H9 (cell line): ENCODE data around the gene WAC. TPM values are rescaled to one million over a fixed set of nuclear protein-coding genes. Genes with fewer than 3 reads are reported as not detected.

ENCODE experiments used
- DNase-seq: peaks from one replicate; pipeline ENCODE4 v3.0.0-alpha.2; 2017
- H2AFZ ChIP-seq: one replicate; pipeline ENCODE4 v1.6.1; 2013; ENCODE audit warnings: mild to moderate bottlenecking, low read length, control low read depth, moderate library complexity
- H2AK5ac ChIP-seq: 2 replicates; pipeline ENCODE4 v1.6.1; 2013; ENCODE audit warnings: low read length, control low read depth, mixed read lengths; ENCODE audit not compliant: insufficient read length
- H2BK120ac ChIP-seq: one replicate; pipeline ENCODE4 v1.6.1; 2013; ENCODE audit warnings: low read depth, mild to moderate bottlenecking, low read length, control low read depth, inconsistent platforms; ENCODE audit not compliant: poor library complexity, severe bottlenecking
- H2BK12ac ChIP-seq: 2 replicates; pipeline ENCODE4 v1.6.1; 2013; ENCODE audit warnings: low read length, control low read depth, mixed read lengths, low read depth; ENCODE audit not compliant: insufficient read length
- H2BK15ac ChIP-seq: 2 replicates; pipeline ENCODE4 v1.6.1; 2013; ENCODE audit warnings: low read depth, low read length, control low read depth
- H2BK20ac ChIP-seq: one replicate; pipeline ENCODE4 v1.6.1; 2013; ENCODE audit warnings: low read depth, mild to moderate bottlenecking, low read length, control low read depth, inconsistent platforms; ENCODE audit not compliant: poor library complexity, severe bottlenecking
- H2BK5ac ChIP-seq: 2 replicates; pipeline ENCODE4 v1.6.1; 2013; ENCODE audit warnings: low read length, control low read depth, mixed read lengths; ENCODE audit not compliant: insufficient read length
- H3K14ac ChIP-seq: 2 replicates; pipeline ENCODE4 v1.6.1; 2013; ENCODE audit warnings: low read length, control low read depth; ENCODE audit not compliant: insufficient read depth
- H3K18ac ChIP-seq: 2 replicates; pipeline ENCODE4 v1.6.1; 2013; ENCODE audit warnings: low read depth, mild to moderate bottlenecking, mixed read lengths, low read length, control low read depth; ENCODE audit not compliant: insufficient read length
- H3K23ac ChIP-seq: 2 replicates; pipeline ENCODE4 v1.6.1; 2013; ENCODE audit warnings: low read length, control low read depth, mixed read lengths, low read depth; ENCODE audit not compliant: insufficient read length
- H3K23me2 ChIP-seq: 2 replicates; pipeline ENCODE4 v1.6.1; 2013; ENCODE audit warnings: low read depth, mild to moderate bottlenecking, mixed read lengths, low read length, control low read depth; ENCODE audit not compliant: insufficient read length, poor library complexity, severe bottlenecking
- H3K27ac ChIP-seq: 2 replicates; pipeline ENCODE4 v1.5.1; 2013; ENCODE audit warnings: low read length, control low read depth, mixed read lengths, low read depth; ENCODE audit not compliant: insufficient read length
- H3K27me3 ChIP-seq: 2 replicates; pipeline ENCODE4 v1.6.1; 2013; ENCODE audit warnings: low read length, control low read depth, inconsistent platforms; ENCODE audit not compliant: insufficient read depth
- H3K4ac ChIP-seq: 2 replicates; pipeline ENCODE4 v1.6.1; 2013; ENCODE audit warnings: low read depth, mild to moderate bottlenecking, control low read depth, inconsistent platforms, low read length, moderate library complexity
- H3K4me1 ChIP-seq: 2 replicates; pipeline ENCODE4 v1.6.1; 2013; ENCODE audit warnings: low read length, control low read depth, inconsistent platforms; ENCODE audit not compliant: insufficient read depth
- H3K4me2 ChIP-seq: 2 replicates; pipeline ENCODE4 v1.6.1; 2013; ENCODE audit warnings: low read length, control low read depth, mixed read lengths; ENCODE audit not compliant: insufficient read length, insufficient read depth
- H3K56ac ChIP-seq: 2 replicates; pipeline ENCODE4 v1.6.1; 2013; ENCODE audit warnings: low read depth, mild to moderate bottlenecking, mixed read lengths, low read length, control low read depth; ENCODE audit not compliant: insufficient read length
- H3K79me1 ChIP-seq: 2 replicates; pipeline ENCODE4 v1.6.1; 2013; ENCODE audit warnings: low read depth, mild to moderate bottlenecking, moderate library complexity, low read length, control low read depth, inconsistent platforms; ENCODE audit not compliant: insufficient read depth, poor library complexity, severe bottlenecking
- H3K79me2 ChIP-seq: 2 replicates; pipeline ENCODE4 v1.6.1; 2013; ENCODE audit warnings: low read length, control low read depth, inconsistent platforms; ENCODE audit not compliant: insufficient read depth
- H3K9ac ChIP-seq: 2 replicates; pipeline ENCODE4 v1.6.1; 2013; ENCODE audit warnings: low read length, control low read depth, mixed read lengths; ENCODE audit not compliant: insufficient read length; ENCODE audit errors: extremely low read depth
- H3K9me3 ChIP-seq: one replicate; pipeline ENCODE4 v1.6.1; 2013; ENCODE audit warnings: low read depth, low read length, inconsistent platforms; ENCODE audit not compliant: control insufficient read depth
- H3T11ph ChIP-seq: one replicate; pipeline ENCODE4 v1.6.1; 2013; ENCODE audit warnings: mild to moderate bottlenecking, low read length, control low read depth, inconsistent platforms
- H4K20me1 ChIP-seq: one replicate; pipeline ENCODE4 v1.6.1; 2013; ENCODE audit not compliant: control insufficient read depth, insufficient read length, insufficient read depth
- H4K5ac ChIP-seq: 2 replicates; pipeline ENCODE4 v1.6.1; 2013; ENCODE audit warnings: low read depth, mild to moderate bottlenecking, mixed read lengths, low read length, control low read depth; ENCODE audit not compliant: insufficient read length
- H4K8ac ChIP-seq: replicated peaks from 2 replicates; pipeline ENCODE4 v1.6.1; 2013; ENCODE audit warnings: low read length, control low read depth, mixed read lengths, low read depth; ENCODE audit not compliant: insufficient read length
- H4K91ac ChIP-seq: 2 replicates; pipeline ENCODE4 v1.6.1; 2013; ENCODE audit warnings: low read depth, mild to moderate bottlenecking, moderate library complexity, mixed read lengths, low read length, control low read depth; ENCODE audit not compliant: insufficient read length
- H3K27ac Mint-ChIP-seq, 3 experiments: 2 replicates in 2 of 3; 3 replicates in 1 of 3; pipeline ENCODE4 v1.8.0; 2020 to 2021; ENCODE audit warnings: mixed read lengths in 3 of 3, mild to moderate bottlenecking in 1 of 3, moderate library complexity in 1 of 3
- H3K27me3 Mint-ChIP-seq: 2 replicates; pipeline ENCODE4 v1.8.0; 2021; ENCODE audit warnings: low read depth, mild to moderate bottlenecking, moderate library complexity, mixed read lengths
- H3K36me3 Mint-ChIP-seq, 3 experiments: 2 replicates in 2 of 3; 3 replicates in 1 of 3; pipeline ENCODE4 v1.8.0; 2020 to 2021; ENCODE audit warnings: low read depth in 3 of 3, mixed read lengths in 3 of 3; ENCODE audit not compliant: insufficient read depth in 1 of 3
- H3K4me1 Mint-ChIP-seq, 2 experiments: 2 replicates each; pipeline ENCODE4 v1.8.0; 2020; ENCODE audit warnings: mixed read lengths in 2 of 2
- H3K4me3 Mint-ChIP-seq, 2 experiments: 2 replicates in 1 of 2; 3 replicates in 1 of 2; pipeline ENCODE4 v1.8.0; 2020 to 2021; ENCODE audit warnings: mild to moderate bottlenecking in 2 of 2, mixed read lengths in 2 of 2, moderate library complexity in 1 of 2
- H3K9me3 Mint-ChIP-seq, 2 experiments: 2 replicates in 1 of 2; 3 replicates in 1 of 2; pipeline ENCODE4 v1.8.0; 2020; ENCODE audit warnings: mild to moderate bottlenecking in 2 of 2, mixed read lengths in 2 of 2, moderate library complexity in 1 of 2
- CTCF ChIP-seq: fragments of 200-600 bp; sonication (generic); conservative IDR thresholded peaks from 3 replicates; pipeline ENCODE4 v1.8.0; 2021; ENCODE audit warnings: antibody characterized with exemption, mild to moderate bottlenecking
- WGBS: extraction: QIAGEN DNeasy Blood & Tissue Kit; methylation state at CpG from one replicate; pipeline ENCODE4 v1.1.7; 2013; ENCODE audit warnings: missing lambda C conversion rate, low lambda C conversion rate, mixed read lengths; ENCODE audit not compliant: insufficient read length; ENCODE audit errors: extremely low coverage; 5-methylcytosine and 5-hydroxymethylcytosine counted together
- total RNA-seq: library from RNA; stranded (reverse); gene quantifications from 2 replicates; pipeline ENCODE4 v1.2.1, GENCODE V29; 2021

Gene WAC
- total RNA-seq, 1 experiment from 2014 or later, result 130 TPM

- no peaks in the 10 kb centered on the region for H3K79me1 ChIP-seq
- H3K9me3 Mint-ChIP-seq, result no peaks in the 10 kb centered on the region
- H2BK15ac ChIP-seq, result no peak overlapping the region
- H2BK5ac ChIP-seq, result no peak overlapping the region
- H3K27ac ChIP-seq, result no peak overlapping the region
- H3K23me2 ChIP-seq, result no peaks in the 10 kb centered on the region
- H3K4me2 ChIP-seq, result no peak overlapping the region
- no peak overlapping the region for H3T11ph ChIP-seq
- H3K4me3 Mint-ChIP-seq, result no peak overlapping the region; a peak in 1 of 5 replicates
- H3K9me3 ChIP-seq, result no peaks in the 10 kb centered on the region
- no peak for TF ChIP-seq CTCF
- H2BK20ac ChIP-seq, result no peak overlapping the region
- H2BK12ac ChIP-seq, result no peak overlapping the region
- H4K8ac ChIP-seq, result no peak overlapping the region
- no peak overlapping the region for H2AK5ac ChIP-seq
- no peak overlapping the region for H2BK120ac ChIP-seq
- no peak for DNase-seq
- no peak overlapping the region for H2AFZ ChIP-seq
- H3K4ac ChIP-seq, result no peak overlapping the region
- no peak overlapping the region for H3K9ac ChIP-seq
- H3K79me2 ChIP-seq, result peaks cover 13% of the 10 kb centered on the region
- no CpG with 5 or more reads among the region's 6 CpGs for WGBS
- peak overlapping the region; percentile 87 to 94 (median 89) for H3K27ac Mint-ChIP-seq
- H3K36me3 Mint-ChIP-seq, result peaks cover 34 to 71% (median 44%) of the 10 kb centered on the region in 3 experiments; a peak in 6 of 7 replicates
- peaks cover 34 to 40% of the 10 kb centered on the region in 2 experiments for H3K4me1 Mint-ChIP-seq
- H3K27me3 Mint-ChIP-seq, result no peaks in the 10 kb centered on the region
- no peaks in the 10 kb centered on the region for H4K20me1 ChIP-seq
- no peaks in the 10 kb centered on the region for H3K27me3 ChIP-seq
- no peak overlapping the region for H3K14ac ChIP-seq
- H4K5ac ChIP-seq, result no peak overlapping the region
- no peak overlapping the region for H3K56ac ChIP-seq
- H3K23ac ChIP-seq, result no peak overlapping the region
- H3K4me1 ChIP-seq, result no peaks in the 10 kb centered on the region; the same call in 1 of the 2 replicates
- no peak overlapping the region for H3K18ac ChIP-seq
- H4K91ac ChIP-seq, result no peak overlapping the region
These were observed 52.2 kb downstream of the WAC start for GRCh38 chr10:28585076-28585475.
